Measurements from ENCODE around the gene GOLGA6C. TPM values are rescaled to one million over a fixed set of nuclear protein-coding genes. Genes with fewer than 3 reads are reported as not detected.
"Not testable (repeated sequence)": the region's sequence is repeated elsewhere in the genome, so short reads cannot be mapped to it uniquely, and the experiment has no call there.

GOLGA6C gene
- total RNA-seq, 1 experiment from 2014 or later = not detected

DNA sequence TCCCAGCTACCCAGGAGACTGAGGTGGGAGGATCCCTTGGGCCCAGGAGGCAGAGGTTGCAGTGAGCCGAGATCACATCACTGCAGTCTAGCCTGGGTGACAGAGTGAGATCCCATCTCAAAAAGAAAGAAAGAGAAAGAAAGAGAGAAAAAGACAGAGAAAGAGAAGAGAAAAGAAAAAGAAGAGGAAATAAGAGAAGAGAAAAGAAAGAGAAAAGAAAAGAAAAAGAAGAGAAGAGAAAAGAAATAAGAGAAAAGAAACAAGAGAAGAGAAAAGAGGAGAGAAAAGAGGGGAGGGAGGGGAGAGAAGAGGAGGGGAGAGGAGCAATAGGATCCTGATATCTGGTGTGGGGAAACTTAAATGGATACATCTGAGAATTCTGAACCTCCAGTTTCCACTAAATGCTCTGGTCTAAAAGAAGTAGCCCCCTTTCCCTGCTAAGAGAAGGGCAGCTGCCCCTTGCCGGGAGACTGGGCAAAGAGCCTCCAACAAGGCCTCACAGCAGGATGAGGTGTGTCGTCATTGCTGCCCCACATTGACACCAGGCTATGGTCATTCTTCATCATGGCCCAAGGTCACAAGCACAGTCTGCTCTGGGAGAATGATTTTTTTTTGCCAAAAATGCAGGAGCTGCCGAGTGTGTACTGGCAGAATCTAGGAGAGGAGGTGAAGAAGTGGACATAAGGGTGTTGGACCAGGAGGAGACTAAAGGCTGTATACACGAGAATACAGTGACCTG is 56.6 kb downstream of the GOLGA6C start:
- Histone ChIP-seq H3K79me2 (ENCODE audit: insufficient read depth, low read length) (no peaks in the 10 kb centered on the region), H3K9ac (ENCODE audit: low read length) (no peak overlapping the region), H3K27me3 (ENCODE audit: insufficient read depth, low read length) (no peaks in the 10 kb centered on the region), H3K9me3 (ENCODE audit: control insufficient read depth in 1 of 2, insufficient read depth in 1 of 2, low read depth in 1 of 2, low read length in 2 of 2) (no peaks in the 10 kb centered on the region), H3K4me1 (ENCODE audit: control insufficient read depth in 1 of 2, insufficient read depth in 2 of 2, low read length in 2 of 2) (peaks cover 0 to 7% of the 10 kb centered on the region in 2 experiments; a peak in 2 of 4 replicates), H3K9me2 (ENCODE audit: insufficient read depth) (no peaks in the 10 kb centered on the region), H3K27ac (ENCODE audit: low read depth, low read length) (no peak overlapping the region), H2AFZ (ENCODE audit: low read depth, low read length, poor library complexity, severe bottlenecking) (no peak overlapping the region), H3K4me3 (replicated peaks in 1 of 2; ENCODE audit: low read depth in 1 of 2, low read length in 2 of 2) (no peak overlapping the region), H4K20me1 (ENCODE audit: insufficient read depth) (no peaks in the 10 kb centered on the region), H3K36me3 (ENCODE audit: control insufficient read depth in 1 of 2, insufficient read depth in 2 of 2, low read length in 2 of 2) (no peaks in the 10 kb centered on the region), H3K4me2 (ENCODE audit: low read length) (no peak overlapping the region)
- intact Hi-C loops (cut with micrococcal nuclease) = no loop called here
- no TSS peak for BruUV-seq (replicated peaks)
- ChIA-PET RAD21 (ENCODE audit: low non-redundant PET in 1 of 2, low total read pairs in 2 of 2, uncharacterized antibody in 2 of 2, unreplicated experiment in 2 of 2) (no interaction called here), POLR2A (no interaction called here), CTCF (no interaction called here)
- TF ChIP-seq, protein P1, sequence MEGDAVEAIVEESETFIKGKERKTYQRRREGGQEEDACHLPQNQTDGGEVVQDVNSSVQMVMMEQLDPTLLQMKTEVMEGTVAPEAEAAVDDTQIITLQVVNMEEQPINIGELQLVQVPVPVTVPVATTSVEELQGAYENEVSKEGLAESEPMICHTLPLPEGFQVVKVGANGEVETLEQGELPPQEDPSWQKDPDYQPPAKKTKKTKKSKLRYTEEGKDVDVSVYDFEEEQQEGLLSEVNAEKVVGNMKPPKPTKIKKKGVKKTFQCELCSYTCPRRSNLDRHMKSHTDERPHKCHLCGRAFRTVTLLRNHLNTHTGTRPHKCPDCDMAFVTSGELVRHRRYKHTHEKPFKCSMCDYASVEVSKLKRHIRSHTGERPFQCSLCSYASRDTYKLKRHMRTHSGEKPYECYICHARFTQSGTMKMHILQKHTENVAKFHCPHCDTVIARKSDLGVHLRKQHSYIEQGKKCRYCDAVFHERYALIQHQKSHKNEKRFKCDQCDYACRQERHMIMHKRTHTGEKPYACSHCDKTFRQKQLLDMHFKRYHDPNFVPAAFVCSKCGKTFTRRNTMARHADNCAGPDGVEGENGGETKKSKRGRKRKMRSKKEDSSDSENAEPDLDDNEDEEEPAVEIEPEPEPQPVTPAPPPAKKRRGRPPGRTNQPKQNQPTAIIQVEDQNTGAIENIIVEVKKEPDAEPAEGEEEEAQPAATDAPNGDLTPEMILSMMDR (IDR thresholded peaks at IDR 0.05 in 2 of 3, conservative IDR thresholded peaks at IDR 0.05 in 1 of 3; ENCODE audit: borderline replicate concordance in 1 of 3, insufficient read depth in 1 of 3, low read depth in 2 of 3, low read length in 2 of 3) = no peak
- TF ChIP-seq SIN3A (IDR thresholded peaks at IDR 0.05; ENCODE audit: low read depth) = no peak
- TF ChIP-seq YY1 (IDR thresholded peaks at IDR 0.05; ENCODE audit: extremely low read depth, insufficient replicate concordance, low read depth, low read length) = no peak
- TF ChIP-seq POLR2AphosphoS5 (IDR thresholded peaks at IDR 0.05; ENCODE audit: low read depth, low read length) = no peak
- no peak for TF ChIP-seq ZNF274 (IDR thresholded peaks at IDR 0.05; ENCODE audit: low read depth, low read length)
- no peak for TF ChIP-seq ELF1 (IDR thresholded peaks at IDR 0.05; ENCODE audit: borderline replicate concordance, low read depth)
- TF ChIP-seq TCF7L2 (IDR thresholded peaks at IDR 0.05; ENCODE audit: borderline replicate concordance, extremely low read depth, insufficient read depth, insufficient read length) = no peak
- no peak for TF ChIP-seq CBX3 (IDR thresholded peaks at IDR 0.05; ENCODE audit: low read depth)
- TF ChIP-seq, protein P2, sequence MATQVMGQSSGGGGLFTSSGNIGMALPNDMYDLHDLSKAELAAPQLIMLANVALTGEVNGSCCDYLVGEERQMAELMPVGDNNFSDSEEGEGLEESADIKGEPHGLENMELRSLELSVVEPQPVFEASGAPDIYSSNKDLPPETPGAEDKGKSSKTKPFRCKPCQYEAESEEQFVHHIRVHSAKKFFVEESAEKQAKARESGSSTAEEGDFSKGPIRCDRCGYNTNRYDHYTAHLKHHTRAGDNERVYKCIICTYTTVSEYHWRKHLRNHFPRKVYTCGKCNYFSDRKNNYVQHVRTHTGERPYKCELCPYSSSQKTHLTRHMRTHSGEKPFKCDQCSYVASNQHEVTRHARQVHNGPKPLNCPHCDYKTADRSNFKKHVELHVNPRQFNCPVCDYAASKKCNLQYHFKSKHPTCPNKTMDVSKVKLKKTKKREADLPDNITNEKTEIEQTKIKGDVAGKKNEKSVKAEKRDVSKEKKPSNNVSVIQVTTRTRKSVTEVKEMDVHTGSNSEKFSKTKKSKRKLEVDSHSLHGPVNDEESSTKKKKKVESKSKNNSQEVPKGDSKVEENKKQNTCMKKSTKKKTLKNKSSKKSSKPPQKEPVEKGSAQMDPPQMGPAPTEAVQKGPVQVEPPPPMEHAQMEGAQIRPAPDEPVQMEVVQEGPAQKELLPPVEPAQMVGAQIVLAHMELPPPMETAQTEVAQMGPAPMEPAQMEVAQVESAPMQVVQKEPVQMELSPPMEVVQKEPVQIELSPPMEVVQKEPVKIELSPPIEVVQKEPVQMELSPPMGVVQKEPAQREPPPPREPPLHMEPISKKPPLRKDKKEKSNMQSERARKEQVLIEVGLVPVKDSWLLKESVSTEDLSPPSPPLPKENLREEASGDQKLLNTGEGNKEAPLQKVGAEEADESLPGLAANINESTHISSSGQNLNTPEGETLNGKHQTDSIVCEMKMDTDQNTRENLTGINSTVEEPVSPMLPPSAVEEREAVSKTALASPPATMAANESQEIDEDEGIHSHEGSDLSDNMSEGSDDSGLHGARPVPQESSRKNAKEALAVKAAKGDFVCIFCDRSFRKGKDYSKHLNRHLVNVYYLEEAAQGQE (IDR thresholded peaks at IDR 0.05; ENCODE audit: low read depth) = no peak
- no peak for TF ChIP-seq POLR2A (IDR thresholded peaks at IDR 0.05; ENCODE audit: borderline replicate concordance, extremely low read depth, insufficient read depth, insufficient read length)
- no peak for TF ChIP-seq RAD21 (IDR thresholded peaks at IDR 0.05; ENCODE audit: low read depth)
- no peak for DNase-seq (ENCODE audit: low read depth, low spot score)
- no peak for ATAC-seq

DNA sequence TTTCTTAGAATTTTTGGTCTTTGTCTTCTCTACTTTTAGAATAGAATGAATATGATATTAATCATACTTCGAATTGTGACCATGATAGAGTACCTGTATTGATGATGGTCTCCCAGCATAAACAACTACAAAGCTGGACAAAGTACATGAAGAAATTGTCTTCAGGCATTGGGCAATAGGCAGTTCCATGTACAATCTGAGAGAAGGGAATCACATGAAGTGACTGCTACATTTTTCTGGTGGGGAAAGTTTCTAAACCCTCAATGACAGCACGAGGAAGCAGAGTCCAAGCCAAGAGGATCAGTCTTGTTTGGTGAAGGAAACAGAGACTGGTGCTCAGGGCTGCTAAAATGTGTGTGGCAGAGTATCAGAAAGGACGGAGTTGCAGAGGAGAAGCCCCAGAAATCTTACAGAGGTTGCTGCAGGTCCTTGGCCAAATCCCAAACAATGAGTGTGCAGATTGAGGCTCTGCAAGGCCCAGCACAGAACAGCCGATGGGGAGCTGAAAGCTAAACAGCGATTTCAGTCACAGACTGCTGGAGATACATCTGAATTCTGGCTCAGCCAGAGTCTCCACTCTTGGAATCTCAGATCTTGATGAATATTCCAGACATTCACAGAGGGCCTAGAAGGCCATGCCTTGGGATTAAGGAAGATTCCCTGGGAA is 61.2 kb downstream of the GOLGA6C start:
- H2AFZ ChIP-seq (ENCODE audit: low read depth, low read length, poor library complexity, severe bottlenecking); BruUV-seq (replicated peaks); ATAC-seq; CTCF ChIA-PET; H3K36me3 ChIP-seq (ENCODE audit: control insufficient read depth in 1 of 2, insufficient read depth in 2 of 2, low read length in 2 of 2); H3K27ac ChIP-seq (ENCODE audit: low read depth, low read length); H3K27me3 ChIP-seq (ENCODE audit: insufficient read depth, low read length); H3K79me2 ChIP-seq (ENCODE audit: insufficient read depth, low read length); RAD21 ChIA-PET (ENCODE audit: low non-redundant PET in 1 of 2, low total read pairs in 2 of 2, uncharacterized antibody in 2 of 2, unreplicated experiment in 2 of 2); H3K4me2 ChIP-seq (ENCODE audit: low read length); H3K9ac ChIP-seq (ENCODE audit: low read length); H4K20me1 ChIP-seq (ENCODE audit: insufficient read depth); H3K9me3 ChIP-seq (ENCODE audit: control insufficient read depth in 1 of 2, insufficient read depth in 1 of 2, low read depth in 1 of 2, low read length in 2 of 2); DNase-seq (ENCODE audit: low read depth, low spot score); intact Hi-C loops (cut with micrococcal nuclease); H3K9me2 ChIP-seq (ENCODE audit: insufficient read depth); H3K4me1 ChIP-seq (ENCODE audit: control insufficient read depth in 1 of 2, insufficient read depth in 2 of 2, low read length in 2 of 2); H3K4me3 ChIP-seq (replicated peaks in 1 of 2; ENCODE audit: low read depth in 1 of 2, low read length in 2 of 2): not testable (repeated sequence)
- POLR2A ChIA-PET = interaction anchor here (1.1 kb wide), 1 partner anchor 48 kb away, joined by 3 read pairs; no protein-coding TSS in a partner anchor
